Kidney (tissue), 14 donors: ENCODE results near the gene DBP. TPM values are rescaled to one million over a fixed set of nuclear protein-coding genes. Genes with fewer than 3 reads are reported as not detected.

Source experiments
- DNase-seq, 5 donors: peaks; one replicate each; pipeline ENCODE4 v3.0.0-alpha.2; 2013 to 2020
- FAIRE-seq: peaks from 2 replicates; lab custom pipeline; 2012; peaks lifted over from hg19 to GRCh38; lab: Jason Lieb, UNC
- H3K27ac ChIP-seq, 2 donors: one replicate each; pipeline ENCODE4 v1.7.0; 2013; ENCODE audit warnings: low read depth in 2 of 2, low read length in 2 of 2, inconsistent platforms in 1 of 2
- H3K27me3 ChIP-seq: one replicate; pipeline ENCODE4 v1.7.1; 2013; ENCODE audit warnings: low read length, inconsistent platforms; ENCODE audit not compliant: control insufficient read depth, insufficient read depth
- H3K36me3 ChIP-seq, 3 donors: one replicate each; pipeline versions ENCODE4 v1.7.0 to v1.7.1; 2013; ENCODE audit warnings: low read length in 3 of 3, control low read depth in 1 of 3, inconsistent platforms in 1 of 3; ENCODE audit not compliant: insufficient read depth in 3 of 3, control insufficient read depth in 2 of 3
- H3K4me1 ChIP-seq, 3 donors: one replicate each; pipeline versions ENCODE4 v1.7.0 to v1.7.1; 2013; ENCODE audit warnings: low read length in 3 of 3, inconsistent platforms in 1 of 3, low read depth in 1 of 3; ENCODE audit not compliant: control insufficient read depth in 2 of 3, insufficient read depth in 2 of 3
- H3K4me3 ChIP-seq, 3 donors: one replicate each; pipeline versions ENCODE4 v1.7.0 to v1.8.1; 2013; ENCODE audit warnings: low read length in 3 of 3, control low read depth in 1 of 3, inconsistent platforms in 1 of 3
- H3K9ac ChIP-seq, 3 donors: one replicate each; pipeline versions ENCODE4 v1.7.0 to v1.7.1; 2013; ENCODE audit warnings: low read length in 3 of 3, control low read depth in 1 of 3, inconsistent platforms in 1 of 3
- H3K9me3 ChIP-seq, 3 donors: one replicate each; pipeline versions ENCODE4 v1.7.0 to v1.7.1; 2013; ENCODE audit warnings: low read length in 3 of 3, control low read depth in 1 of 3, inconsistent platforms in 1 of 3; ENCODE audit not compliant: control insufficient read depth in 2 of 3, insufficient read depth in 1 of 3
- intact Hi-C: fragments of 100-400 bp; cut with DNase I; formaldehyde crosslinking; loops from one replicate; pipeline ENCODE4 v1.11.1; 2022
- polyA plus RNA-seq: library from polyadenylated mRNA; stranded (reverse); fragments of 350-450 nt; fragmentation: Illumina TruSeq; extraction: RNeasy Lipid Tissue Mini Kit (QIAGEN cat#74804); gene quantifications from one replicate; pipeline ENCODE4 v1.2.3, GENCODE V29; 2014; ENCODE audit warnings: low read depth, low replicate concordance; ENCODE audit not compliant: insufficient read depth
- total RNA-seq: library from RNA; stranded (reverse); fragmentation: NEBNext Ultra II Directional; extraction: Animal tissue kit (Norgen Biotek cat#: 25700); gene quantifications from one replicate; pipeline ENCODE4 v1.2.1, GENCODE V29; 2021
- TF ChIP-seq, protein P1 (sequence below): IDR thresholded peaks from 3 replicates; pipeline ENCODE4 v1.5.1; 2012; ENCODE audit warnings: mild to moderate bottlenecking, moderate library complexity, borderline replicate concordance; ENCODE audit not compliant: insufficient read depth; ENCODE audit errors: extremely low read depth
- donor health status: control.
- donor health status: control.
- donor health status: control.
- donor health status: control.
- donor health status: control.
- donor health status: DM: yes; HTN: yes; CAD: no.
- donor health status: Normal renal cell carcinoma (clear cell type).

DBP gene
- total and polyA plus RNA-seq, 2 donors from 2014 or later: 14.5 to 20.4 TPM

DNA sequence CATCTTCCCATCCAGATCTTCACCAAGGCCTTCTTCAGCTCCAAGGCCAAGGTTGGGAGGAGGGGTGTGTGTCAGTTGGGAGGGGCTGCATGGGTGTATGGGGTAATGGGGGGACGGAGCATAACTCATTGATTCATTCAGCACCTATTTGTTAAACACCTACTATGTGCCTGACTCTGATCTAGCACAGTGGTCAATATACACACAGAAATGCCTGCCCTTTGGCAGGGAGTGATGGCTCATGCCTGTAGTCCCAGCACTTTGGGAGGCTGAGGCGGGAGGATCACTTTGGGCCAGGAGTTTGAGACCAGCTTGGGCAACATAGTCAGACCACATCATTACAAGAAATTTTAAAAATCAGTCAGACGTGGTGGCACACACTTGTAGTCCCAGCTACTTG lies 49.8 kb downstream of the DBP start:
- intact Hi-C loops: loop anchor here (10.0 kb wide), 2 partner anchors 103 to 323 kb away; no protein-coding TSS in a partner anchor

DNA sequence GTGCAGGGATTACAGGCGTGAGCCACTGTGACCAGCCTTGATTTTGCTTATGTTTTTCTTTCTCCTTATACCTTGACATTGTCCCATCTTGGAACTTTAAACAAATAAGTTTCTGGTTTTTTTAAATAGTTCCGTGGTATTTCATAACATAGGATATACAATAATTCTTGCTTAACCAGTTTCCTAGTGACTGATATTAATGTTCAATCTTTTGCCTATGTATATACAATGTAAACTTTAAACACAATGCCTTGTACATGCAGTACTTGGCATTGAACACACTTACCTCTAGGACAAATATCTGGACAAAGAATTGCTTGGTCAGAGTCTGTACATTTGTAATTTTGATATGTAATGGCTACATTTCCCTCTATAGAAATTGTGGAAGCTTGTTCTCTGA lies 55.0 kb downstream of the DBP start:
- DNase-seq: no peak
- intact Hi-C loops: loop anchor here (10.0 kb wide), 2 partner anchors 97 to 317 kb away; no protein-coding TSS in a partner anchor
- no peaks in the 10 kb centered on the region for H3K9me3 ChIP-seq
- no peaks in the 10 kb centered on the region for H3K36me3 ChIP-seq
- peaks cover 0 to 3% (median 0%) of the 10 kb centered on the region in 3 donors for H3K4me1 ChIP-seq
- TF ChIP-seq, protein P1, sequence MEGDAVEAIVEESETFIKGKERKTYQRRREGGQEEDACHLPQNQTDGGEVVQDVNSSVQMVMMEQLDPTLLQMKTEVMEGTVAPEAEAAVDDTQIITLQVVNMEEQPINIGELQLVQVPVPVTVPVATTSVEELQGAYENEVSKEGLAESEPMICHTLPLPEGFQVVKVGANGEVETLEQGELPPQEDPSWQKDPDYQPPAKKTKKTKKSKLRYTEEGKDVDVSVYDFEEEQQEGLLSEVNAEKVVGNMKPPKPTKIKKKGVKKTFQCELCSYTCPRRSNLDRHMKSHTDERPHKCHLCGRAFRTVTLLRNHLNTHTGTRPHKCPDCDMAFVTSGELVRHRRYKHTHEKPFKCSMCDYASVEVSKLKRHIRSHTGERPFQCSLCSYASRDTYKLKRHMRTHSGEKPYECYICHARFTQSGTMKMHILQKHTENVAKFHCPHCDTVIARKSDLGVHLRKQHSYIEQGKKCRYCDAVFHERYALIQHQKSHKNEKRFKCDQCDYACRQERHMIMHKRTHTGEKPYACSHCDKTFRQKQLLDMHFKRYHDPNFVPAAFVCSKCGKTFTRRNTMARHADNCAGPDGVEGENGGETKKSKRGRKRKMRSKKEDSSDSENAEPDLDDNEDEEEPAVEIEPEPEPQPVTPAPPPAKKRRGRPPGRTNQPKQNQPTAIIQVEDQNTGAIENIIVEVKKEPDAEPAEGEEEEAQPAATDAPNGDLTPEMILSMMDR: no peak
- FAIRE-seq: no peak
- no peak overlapping the region for H3K4me3 ChIP-seq
- H3K27ac ChIP-seq: no peak overlapping the region
- no peaks in the 10 kb centered on the region for H3K27me3 ChIP-seq
- H3K9ac ChIP-seq: no peak overlapping the region

More for the DNA sequence above, 49.8 kb downstream of the DBP start:
- Histone ChIP-seq H3K9ac (no peak overlapping the region), H3K27me3 (no peaks in the 10 kb centered on the region), H3K27ac (no peak overlapping the region), H3K4me3 (no peak overlapping the region), H3K4me1 (peaks cover 0 to 5% (median 0%) of the 10 kb centered on the region in 3 donors), H3K9me3 (no peaks in the 10 kb centered on the region), H3K36me3 (no peaks in the 10 kb centered on the region)
- DNase-seq (no peak), FAIRE-seq (no peak)
- TF ChIP-seq, protein P1: no peak

Other genes with a start within 250 kb of the DBP start
- 169 TPM for gene KDELR1, start 245.8 kb downstream of the DBP start, total RNA-seq
- 204 TPM for gene KDELR1, start 245.8 kb downstream of the DBP start, polyA plus RNA-seq
- gene GRIN2D, start 243.7 kb downstream of the DBP start, total RNA-seq: 0.54 TPM
- gene GRIN2D, start 243.7 kb downstream of the DBP start, polyA plus RNA-seq: 0.13 TPM
- 34.0 TPM for gene GRWD1, start 191.4 kb downstream of the DBP start, total RNA-seq
- 19.0 TPM for gene GRWD1, start 191.4 kb downstream of the DBP start, polyA plus RNA-seq
- 1.0 TPM for gene KCNJ14, start 181.8 kb downstream of the DBP start, total RNA-seq
- gene KCNJ14, start 181.8 kb downstream of the DBP start, polyA plus RNA-seq: 0.28 TPM
- gene CYTH2, start 168.0 kb downstream of the DBP start, total RNA-seq: 96.1 TPM
- gene CYTH2, start 168.0 kb downstream of the DBP start, polyA plus RNA-seq: 51.0 TPM
- gene LMTK3, start 125.5 kb downstream of the DBP start, total RNA-seq: 8.4 TPM
- 4.2 TPM for gene LMTK3, start 125.5 kb downstream of the DBP start, polyA plus RNA-seq
- 2.3 TPM for gene SULT2B1, start 85.2 kb downstream of the DBP start, total RNA-seq
- 2.3 TPM for gene SULT2B1, start 85.2 kb downstream of the DBP start, polyA plus RNA-seq
- not detected for gene SPACA4, start 30.6 kb downstream of the DBP start, total RNA-seq
- not detected for gene SPACA4, start 30.6 kb downstream of the DBP start, polyA plus RNA-seq
- 15.9 TPM for gene FAM83E, start 22.3 kb downstream of the DBP start, total RNA-seq
- gene FAM83E, start 22.3 kb downstream of the DBP start, polyA plus RNA-seq: 0.41 TPM
- 986 TPM for gene RPL18, start 18.2 kb downstream of the DBP start, total RNA-seq
- 1,596 TPM for gene RPL18, start 18.2 kb downstream of the DBP start, polyA plus RNA-seq
- 23.3 TPM for gene SPHK2, start 17.9 kb downstream of the DBP start, total RNA-seq
- gene SPHK2, start 17.9 kb downstream of the DBP start, polyA plus RNA-seq: 37.2 TPM
- 11.6 TPM for gene CA11, start 8.8 kb upstream of the DBP start, total RNA-seq
- gene CA11, start 8.8 kb upstream of the DBP start, polyA plus RNA-seq: 42.3 TPM
- 0.85 TPM for gene NTN5, start 35.6 kb upstream of the DBP start, total RNA-seq
- 0.52 TPM for gene NTN5, start 35.6 kb upstream of the DBP start, polyA plus RNA-seq
- 5.8 TPM for gene FUT2, start 58.6 kb upstream of the DBP start, total RNA-seq
- gene FUT2, start 58.6 kb upstream of the DBP start, polyA plus RNA-seq: 0.28 TPM
- 2.2 TPM for gene MAMSTR, start 82.3 kb upstream of the DBP start, total RNA-seq
- gene MAMSTR, start 82.3 kb upstream of the DBP start, polyA plus RNA-seq: 3.6 TPM
- 23.3 TPM for gene RASIP1, start 103.2 kb upstream of the DBP start, total RNA-seq
- gene RASIP1, start 103.2 kb upstream of the DBP start, polyA plus RNA-seq: 13.6 TPM
- 0.79 TPM for gene IZUMO1, start 109.5 kb upstream of the DBP start, total RNA-seq
- gene IZUMO1, start 109.5 kb upstream of the DBP start, polyA plus RNA-seq: not detected
- 4.3 TPM for gene FUT1, start 115.3 kb upstream of the DBP start, total RNA-seq
- gene FUT1, start 115.3 kb upstream of the DBP start, polyA plus RNA-seq: 2.3 TPM
- gene FGF21, start 118.1 kb upstream of the DBP start, total RNA-seq: not detected
- not detected for gene FGF21, start 118.1 kb upstream of the DBP start, polyA plus RNA-seq
- gene BCAT2, start 173.7 kb upstream of the DBP start, total RNA-seq: 55.3 TPM
- gene BCAT2, start 173.7 kb upstream of the DBP start, polyA plus RNA-seq: 69.4 TPM
- 5.2 TPM for gene HSD17B14, start 199.1 kb upstream of the DBP start, total RNA-seq
- 141 TPM for gene HSD17B14, start 199.1 kb upstream of the DBP start, polyA plus RNA-seq
- gene PLEKHA4, start 231.2 kb upstream of the DBP start, total RNA-seq: 79.1 TPM
- gene PLEKHA4, start 231.2 kb upstream of the DBP start, polyA plus RNA-seq: 22.9 TPM
- gene PPP1R15A, start 235.0 kb upstream of the DBP start, total RNA-seq: 45.1 TPM
- 24.7 TPM for gene PPP1R15A, start 235.0 kb upstream of the DBP start, polyA plus RNA-seq